Mesenchymal stem cell (in vitro differentiated cells and primary cell): ENCODE results near the gene SV2B.

Experiments used
- DNase-seq: peaks from one replicate; pipeline ENCODE4 v3.0.0-alpha.2; 2013
- H2AFZ ChIP-seq: one replicate; pipeline ENCODE4 v1.6.1; 2013; ENCODE audit warnings: low read depth, mild to moderate bottlenecking, control low read depth, inconsistent platforms, low read length, moderate library complexity
- H2AK5ac ChIP-seq: 2 replicates; pipeline ENCODE4 v1.6.1; 2013; ENCODE audit warnings: low read length, moderate library complexity, mild to moderate bottlenecking, inconsistent platforms; ENCODE audit not compliant: severe bottlenecking
- H2BK120ac ChIP-seq: one replicate; pipeline ENCODE4 v1.6.1; 2013; ENCODE audit warnings: low read depth, mild to moderate bottlenecking, inconsistent platforms, low read length, moderate library complexity
- H2BK12ac ChIP-seq, 2 experiments: one replicate each; pipeline ENCODE4 v1.6.1; 2013; ENCODE audit warnings: inconsistent platforms in 2 of 2, low read length in 2 of 2, mild to moderate bottlenecking in 2 of 2, moderate library complexity in 2 of 2, control low read depth in 1 of 2
- H2BK15ac ChIP-seq: one replicate; pipeline ENCODE4 v1.6.1; 2013; ENCODE audit warnings: mild to moderate bottlenecking, low read depth, inconsistent platforms; ENCODE audit not compliant: poor library complexity, severe bottlenecking
- H2BK5ac ChIP-seq: 2 replicates; pipeline ENCODE4 v1.6.1; 2013; ENCODE audit warnings: low read depth, mild to moderate bottlenecking, low read length, control low read depth, inconsistent platforms; ENCODE audit not compliant: poor library complexity, severe bottlenecking
- H3K14ac ChIP-seq, 2 experiments: one replicate each; pipeline ENCODE4 v1.6.1; 2013; ENCODE audit warnings: inconsistent platforms in 2 of 2, low read length in 2 of 2, control low read depth in 1 of 2, mild to moderate bottlenecking in 1 of 2, moderate library complexity in 1 of 2
- H3K18ac ChIP-seq, 2 experiments: one replicate each; pipeline ENCODE4 v1.6.1; 2013; ENCODE audit warnings: inconsistent platforms in 2 of 2, low read length in 2 of 2, control low read depth in 1 of 2, low read depth in 1 of 2, mild to moderate bottlenecking in 1 of 2
- H3K23ac ChIP-seq, 2 experiments: one replicate each; pipeline ENCODE4 v1.6.1; 2013; ENCODE audit warnings: inconsistent platforms in 2 of 2, low read length in 2 of 2, mild to moderate bottlenecking in 2 of 2, moderate library complexity in 2 of 2, control low read depth in 1 of 2
- H3K27ac ChIP-seq: 2 replicates; pipeline ENCODE4 v1.5.1; 2013; ENCODE audit warnings: mild to moderate bottlenecking, moderate library complexity, low read length, control low read depth, inconsistent platforms; ENCODE audit not compliant: poor library complexity, severe bottlenecking
- H3K27me3 ChIP-seq, 2 experiments: 2 replicates each; pipeline versions ENCODE4 v1.6.1 to v1.7.0; 2013; ENCODE audit warnings: low read length in 2 of 2, mild to moderate bottlenecking in 2 of 2, moderate library complexity in 2 of 2, control low read depth in 1 of 2, inconsistent platforms in 1 of 2; ENCODE audit not compliant: control insufficient read depth in 1 of 2, insufficient read depth in 1 of 2
- H3K36me3 ChIP-seq, 2 experiments: 2 replicates each; pipeline versions ENCODE4 v1.6.1 to v1.7.0; 2013; ENCODE audit warnings: low read length in 2 of 2, control low read depth in 1 of 2, inconsistent platforms in 1 of 2, low read depth in 1 of 2, mild to moderate bottlenecking in 1 of 2; ENCODE audit not compliant: insufficient read depth in 2 of 2, control insufficient read depth in 1 of 2
- H3K4ac ChIP-seq, 2 experiments: one replicate each; pipeline ENCODE4 v1.6.1; 2013; ENCODE audit warnings: inconsistent platforms in 2 of 2, low read length in 2 of 2, mild to moderate bottlenecking in 2 of 2, moderate library complexity in 2 of 2, control low read depth in 1 of 2, low read depth in 1 of 2
- H3K4me1 ChIP-seq: 2 replicates; pipeline ENCODE4 v1.6.1; 2013; ENCODE audit warnings: low read depth, low read length, control low read depth; ENCODE audit not compliant: control insufficient read depth, insufficient read depth
- H3K4me2 ChIP-seq: 2 replicates; pipeline ENCODE4 v1.6.1; 2013; ENCODE audit warnings: low read length, mild to moderate bottlenecking, inconsistent platforms; ENCODE audit not compliant: poor library complexity, severe bottlenecking
- H3K4me3 ChIP-seq, 2 experiments: 2 replicates each; pipeline versions ENCODE4 v1.5.1 to v1.7.0; 2013; ENCODE audit warnings: low read length in 2 of 2, mild to moderate bottlenecking in 2 of 2, control low read depth in 1 of 2, low read depth in 1 of 2; ENCODE audit not compliant: insufficient read depth in 1 of 2
- H3K79me1 ChIP-seq: replicated peaks from 2 replicates; pipeline ENCODE4 v1.6.1; 2013; ENCODE audit warnings: mild to moderate bottlenecking, control low read depth, low read length, inconsistent platforms; ENCODE audit not compliant: poor library complexity, severe bottlenecking
- H3K9ac ChIP-seq: 2 replicates; pipeline ENCODE4 v1.7.0; 2013; ENCODE audit warnings: mild to moderate bottlenecking, low read length, moderate library complexity
- H3K9me3 ChIP-seq: 2 replicates; pipeline ENCODE4 v1.7.0; 2013; ENCODE audit warnings: mild to moderate bottlenecking, low read length; ENCODE audit not compliant: control insufficient read depth
- H4K8ac ChIP-seq: one replicate; pipeline ENCODE4 v1.6.1; 2013; ENCODE audit warnings: inconsistent platforms, mild to moderate bottlenecking, low read length, moderate library complexity
- H4K91ac ChIP-seq: one replicate; pipeline ENCODE4 v1.6.1; 2013; ENCODE audit warnings: mild to moderate bottlenecking, low read length, inconsistent platforms
- WGBS: methylation state at CpG from one replicate; pipeline ENCODE4 v1.1.7; 2013; ENCODE audit warnings: mixed read lengths; 5-methylcytosine and 5-hydroxymethylcytosine counted together

The SV2B gene

GRCh38 chr15:91253605-91254004 lies 153.5 kb downstream of the SV2B start:
- no peaks in the 10 kb centered on the region for H3K9me3 ChIP-seq
- no peak for DNase-seq
- H3K4ac ChIP-seq: no peak overlapping the region
- H2BK5ac ChIP-seq: no peak overlapping the region
- H3K14ac ChIP-seq: no peak overlapping the region
- no peak overlapping the region for H4K8ac ChIP-seq
- no peak overlapping the region for H2BK12ac ChIP-seq
- no peak overlapping the region for H3K23ac ChIP-seq
- H3K4me3 ChIP-seq: no peak overlapping the region
- no peaks in the 10 kb centered on the region for H3K4me1 ChIP-seq
- no peak overlapping the region for H3K9ac ChIP-seq
- no peak overlapping the region for H3K4me2 ChIP-seq
- no peaks in the 10 kb centered on the region for H3K36me3 ChIP-seq
- no peak overlapping the region for H2AK5ac ChIP-seq
- no peaks in the 10 kb centered on the region for H3K79me1 ChIP-seq
- H3K27ac ChIP-seq: no peak overlapping the region
- WGBS: 90% methylated on average over 2 of the region's 3 CpGs
- no peak overlapping the region for H2AFZ ChIP-seq
- H3K18ac ChIP-seq: no peak overlapping the region
- H4K91ac ChIP-seq: no peak overlapping the region
- no peak overlapping the region for H2BK120ac ChIP-seq
- H2BK15ac ChIP-seq: no peak overlapping the region
- H3K27me3 ChIP-seq: peaks cover 0 to 34% of the 10 kb centered on the region in 2 experiments

- 48% methylated on average over 2 of the region's 3 CpGs for WGBS
- no peak overlapping the region for H3K4me3 ChIP-seq
These were observed 154.7 kb downstream of the SV2B start for GRCh38 chr15:91254766-91255165.

GRCh38 chr15:91255670-91256192 lies 155.7 kb downstream of the SV2B start:
- no peak for DNase-seq
- no peak overlapping the region for H3K14ac ChIP-seq
- H3K4me2 ChIP-seq: no peak overlapping the region
- WGBS: 90% methylated on average over 2 of the region's 3 CpGs
- H3K36me3 ChIP-seq: no peaks in the 10 kb centered on the region
- H3K18ac ChIP-seq: no peak overlapping the region
- H3K9ac ChIP-seq: no peak overlapping the region
- no peak overlapping the region for H4K8ac ChIP-seq
- H4K91ac ChIP-seq: no peak overlapping the region
- no peak overlapping the region for H2AFZ ChIP-seq
- H3K27ac ChIP-seq: no peak overlapping the region
- H2BK12ac ChIP-seq: no peak overlapping the region
- H3K4me1 ChIP-seq: no peaks in the 10 kb centered on the region
- H3K9me3 ChIP-seq: no peaks in the 10 kb centered on the region
- no peak overlapping the region for H2AK5ac ChIP-seq
- no peak overlapping the region for H3K4ac ChIP-seq
- H3K79me1 ChIP-seq: no peaks in the 10 kb centered on the region
- no peak overlapping the region for H2BK120ac ChIP-seq
- no peak overlapping the region for H3K4me3 ChIP-seq
- H3K27me3 ChIP-seq: peaks cover 0 to 40% of the 10 kb centered on the region in 2 experiments
- no peak overlapping the region for H2BK15ac ChIP-seq
- H3K23ac ChIP-seq: no peak overlapping the region
- H2BK5ac ChIP-seq: no peak overlapping the region

More at GRCh38 chr15:91254766-91255165, 154.7 kb downstream of the SV2B start:
- Histone ChIP-seq H2AK5ac (no peak overlapping the region), H3K4me2 (no peak overlapping the region), H4K91ac (no peak overlapping the region), H2BK12ac (no peak overlapping the region), H3K14ac (no peak overlapping the region), H3K27ac (no peak overlapping the region), H2BK5ac (no peak overlapping the region), H3K23ac (no peak overlapping the region), H3K4ac (no peak overlapping the region), H3K18ac (no peak overlapping the region), H3K9ac (no peak overlapping the region), H2AFZ (no peak overlapping the region), H3K27me3 (peaks cover 0 to 42% of the 10 kb centered on the region in 2 experiments), H3K36me3 (no peaks in the 10 kb centered on the region), H4K8ac (no peak overlapping the region), H3K79me1 (no peaks in the 10 kb centered on the region), H3K4me1 (no peaks in the 10 kb centered on the region), H2BK15ac (no peak overlapping the region), H3K9me3 (no peaks in the 10 kb centered on the region), H2BK120ac (no peak overlapping the region)
- no peak for DNase-seq

GRCh38 chr15:91257746-91258414 lies 157.8 kb downstream of the SV2B start:
- H4K8ac ChIP-seq: no peak overlapping the region
- H2BK12ac ChIP-seq: no peak overlapping the region
- no peak overlapping the region for H3K14ac ChIP-seq
- H2BK15ac ChIP-seq: no peak overlapping the region
- no peak for DNase-seq
- no peak overlapping the region for H4K91ac ChIP-seq
- 90% methylated on average over 6 of the region's 6 CpGs for WGBS
- H3K27me3 ChIP-seq: peaks cover 0 to 41% of the 10 kb centered on the region in 2 experiments
- no peak overlapping the region for H3K4me2 ChIP-seq
- H3K9ac ChIP-seq: no peak overlapping the region
- H2BK120ac ChIP-seq: no peak overlapping the region
- H3K4me1 ChIP-seq: no peaks in the 10 kb centered on the region
- H3K18ac ChIP-seq: no peak overlapping the region
- no peak overlapping the region for H3K4ac ChIP-seq
- H2BK5ac ChIP-seq: no peak overlapping the region
- no peak overlapping the region for H3K4me3 ChIP-seq
- no peak overlapping the region for H3K23ac ChIP-seq
- H3K9me3 ChIP-seq: no peaks in the 10 kb centered on the region
- no peak overlapping the region for H3K27ac ChIP-seq
- no peak overlapping the region for H2AK5ac ChIP-seq
- no peak overlapping the region for H2AFZ ChIP-seq
- no peaks in the 10 kb centered on the region for H3K79me1 ChIP-seq
- no peaks in the 10 kb centered on the region for H3K36me3 ChIP-seq
